Measurements from ENCODE around the gene CHCHD3. TPM values are rescaled to one million over a fixed set of nuclear protein-coding genes. Genes with fewer than 3 reads are reported as not detected.

The CHCHD3 gene
- total RNA-seq, 5 donors from 2014 or later (not counting 1 experiment from before 2014, with no cell fraction given), result 25.6 to 33.7 (median 30.3) TPM

DNA sequence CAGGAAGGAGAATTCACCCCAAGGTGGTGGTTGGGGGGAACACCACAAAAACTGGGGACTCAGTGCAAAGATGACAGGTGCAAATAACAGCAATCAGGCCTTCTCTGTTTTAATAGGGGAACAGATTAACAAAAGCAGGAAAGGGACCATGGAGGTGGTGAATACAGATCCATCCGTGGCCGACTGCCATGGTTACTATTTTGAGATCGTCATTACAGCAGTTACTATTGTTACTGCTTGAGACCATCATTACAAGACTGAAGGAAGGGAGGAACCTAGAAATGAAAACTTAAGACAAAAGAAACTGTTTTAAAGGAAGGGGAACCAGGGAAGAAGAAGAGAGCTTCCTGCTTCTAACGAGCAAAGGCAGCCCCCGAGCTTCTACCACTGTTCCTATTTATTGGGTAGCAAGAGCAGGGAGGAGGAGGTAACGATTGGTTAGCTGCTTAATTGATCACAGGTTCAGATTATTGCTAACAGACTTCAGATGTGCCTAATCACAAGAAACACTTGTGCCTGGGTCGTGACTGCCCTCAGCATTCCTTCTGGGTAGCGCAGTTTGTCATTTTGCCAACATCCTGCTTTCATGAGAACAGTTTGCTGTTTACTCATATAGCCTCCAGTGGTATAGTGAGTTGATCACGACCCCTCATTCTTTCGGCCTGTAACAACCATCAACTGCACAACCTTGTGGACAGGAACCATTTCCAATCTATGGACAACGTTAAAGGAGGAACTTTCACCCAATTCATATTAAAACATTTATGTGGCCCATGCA is 216.3 kb downstream of the CHCHD3 start:
- H3K4me3 ChIP-seq (ENCODE audit: control insufficient read depth in 1 of 2, extremely low read depth in 1 of 2, low read length in 1 of 2), result no peak overlapping the region
- no peaks in the 10 kb centered on the region for H3K4me1 ChIP-seq (ENCODE audit: control insufficient read depth in 1 of 2, extremely low read depth in 1 of 2, insufficient read depth in 2 of 2, low read length in 2 of 2)
- peaks cover 0 to 4% of the 10 kb centered on the region in 2 donors for H3K36me3 ChIP-seq (ENCODE audit: control insufficient read depth in 2 of 2, extremely low read depth in 1 of 2, insufficient read depth in 1 of 2, low read length in 1 of 2)
- POLR2A ChIA-PET, result no interaction called here
- CTCF ChIA-PET, result no interaction called here
- 100% methylated on average over 5 of the region's 11 CpGs for WGBS (ENCODE audit: insufficient coverage)
- Mint-ChIP-seq H3K4me3 (no peak overlapping the region), H3K27me3 (no peaks in the 10 kb centered on the region), H3K36me3 (peaks cover 44% of the 10 kb centered on the region), H3K27ac (no peak overlapping the region), H3K4me1 (peaks cover 2 to 12% (median 7%) of the 10 kb centered on the region in 3 donors), H3K9me3 (peaks cover 3 to 8% (median 7%) of the 10 kb centered on the region in 3 donors)
- no peak for DNase-seq
- no peak for ATAC-seq (replicated peaks in 1 of 4)
- H3K27me3 ChIP-seq (replicated peaks in 1 of 2; ENCODE audit: control insufficient read depth in 2 of 2, extremely low read depth in 1 of 2, insufficient read depth in 2 of 2, low read length in 1 of 2), result no peaks in the 10 kb centered on the region
- no peak overlapping the region for H3K27ac ChIP-seq (ENCODE audit: low read length)
- no peaks in the 10 kb centered on the region for H3K9me3 ChIP-seq

DNA sequence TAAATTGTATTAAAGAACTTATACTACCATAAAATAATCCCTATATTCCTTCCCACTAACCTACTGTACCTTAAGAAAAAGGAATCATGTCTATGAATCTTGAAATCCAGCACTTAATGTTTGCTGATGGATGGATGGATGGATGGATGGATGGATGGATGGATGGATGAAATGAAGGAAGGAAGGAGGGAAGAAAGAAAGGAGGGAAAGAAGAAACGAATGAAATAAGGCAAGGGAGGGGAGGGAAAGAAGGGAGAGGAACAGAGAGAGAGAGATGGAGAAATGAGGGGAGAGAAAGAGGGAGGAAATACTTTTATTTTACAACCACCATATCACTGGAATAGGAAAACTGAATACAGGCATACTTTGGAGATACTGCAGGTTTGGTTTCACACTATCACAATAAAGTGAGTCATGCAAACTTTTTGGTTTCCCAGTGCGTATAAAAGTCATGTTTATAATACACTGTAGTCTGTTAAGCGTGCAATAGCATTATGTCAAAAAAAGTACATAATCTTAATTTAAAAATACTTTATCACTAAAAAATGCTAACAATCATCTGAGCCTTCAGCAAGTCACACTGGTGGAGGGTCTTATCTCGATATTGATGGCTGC is 219.8 kb downstream of the CHCHD3 start:
- Mint-ChIP-seq H3K9me3 (peaks cover 3 to 8% (median 7%) of the 10 kb centered on the region in 3 donors), H3K36me3 (peaks cover 49% of the 10 kb centered on the region), H3K4me3 (no peak overlapping the region), H3K27me3 (no peaks in the 10 kb centered on the region), H3K27ac (no peak overlapping the region), H3K4me1 (peaks cover 2 to 9% (median 8%) of the 10 kb centered on the region in 3 donors)
- ChIA-PET POLR2A (no interaction called here), CTCF (no interaction called here)
- no peak for DNase-seq
- Histone ChIP-seq H3K36me3 (ENCODE audit: control insufficient read depth in 2 of 2, extremely low read depth in 1 of 2, insufficient read depth in 1 of 2, low read length in 1 of 2) (peaks cover 0 to 4% of the 10 kb centered on the region in 2 donors), H3K27me3 (replicated peaks in 1 of 2; ENCODE audit: control insufficient read depth in 2 of 2, extremely low read depth in 1 of 2, insufficient read depth in 2 of 2, low read length in 1 of 2) (no peaks in the 10 kb centered on the region), H3K9me3 (no peaks in the 10 kb centered on the region), H3K4me3 (ENCODE audit: control insufficient read depth in 1 of 2, extremely low read depth in 1 of 2, low read length in 1 of 2) (no peak overlapping the region), H3K27ac (ENCODE audit: low read length) (no peak overlapping the region), H3K4me1 (ENCODE audit: control insufficient read depth in 1 of 2, extremely low read depth in 1 of 2, insufficient read depth in 2 of 2, low read length in 2 of 2) (no peaks in the 10 kb centered on the region)
- no CpG with 5 or more reads among the region's 4 CpGs for WGBS (ENCODE audit: insufficient coverage)
- no peak for ATAC-seq (replicated peaks in 1 of 4)

DNA sequence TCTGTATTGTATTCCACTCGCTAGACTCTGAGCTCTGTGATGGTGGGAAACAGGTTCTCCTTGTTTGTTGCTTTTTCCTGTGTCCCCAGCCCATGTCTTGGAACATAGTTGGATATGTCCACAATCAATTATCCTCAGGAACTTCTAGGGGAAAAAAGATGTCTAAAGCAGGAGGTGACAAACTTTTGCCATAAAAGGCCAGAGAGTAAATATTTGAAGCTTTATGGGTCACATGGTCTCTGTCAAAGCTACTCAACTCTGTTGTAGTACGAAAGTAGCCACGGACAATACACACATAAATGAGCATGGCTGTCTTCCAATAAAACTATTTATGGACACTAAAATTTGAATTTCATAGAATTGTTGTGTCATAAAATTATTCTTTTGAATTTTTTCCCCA is 220.5 kb downstream of the CHCHD3 start:
- H3K27me3 ChIP-seq (replicated peaks in 1 of 2; ENCODE audit: control insufficient read depth in 2 of 2, extremely low read depth in 1 of 2, insufficient read depth in 2 of 2, low read length in 1 of 2), result no peaks in the 10 kb centered on the region
- no peak overlapping the region for H3K4me3 ChIP-seq (ENCODE audit: control insufficient read depth in 1 of 2, extremely low read depth in 1 of 2, low read length in 1 of 2)
- H3K4me3 Mint-ChIP-seq, result no peak overlapping the region
- no peaks in the 10 kb centered on the region for H3K4me1 ChIP-seq (ENCODE audit: control insufficient read depth in 1 of 2, extremely low read depth in 1 of 2, insufficient read depth in 2 of 2, low read length in 2 of 2)
- peaks cover 43% of the 10 kb centered on the region for H3K36me3 Mint-ChIP-seq
- H3K9me3 ChIP-seq, result no peaks in the 10 kb centered on the region
- no peaks in the 10 kb centered on the region for H3K27me3 Mint-ChIP-seq
- DNase-seq (no peak), ATAC-seq (replicated peaks in 1 of 4) (no peak)
- H3K4me1 Mint-ChIP-seq, result peaks cover 2 to 9% (median 8%) of the 10 kb centered on the region in 3 donors
- WGBS (ENCODE audit: insufficient coverage), result no CpG with 5 or more reads among the region's 3 CpGs
- ChIA-PET POLR2A (no interaction called here), CTCF (no interaction called here)
- H3K9me3 Mint-ChIP-seq, result peaks cover 3 to 8% (median 7%) of the 10 kb centered on the region in 3 donors
- H3K36me3 ChIP-seq (ENCODE audit: control insufficient read depth in 2 of 2, extremely low read depth in 1 of 2, insufficient read depth in 1 of 2, low read length in 1 of 2), result peaks cover 0 to 4% of the 10 kb centered on the region in 2 donors
- no peak overlapping the region for H3K27ac Mint-ChIP-seq
- no peak overlapping the region for H3K27ac ChIP-seq (ENCODE audit: low read length)

DNA sequence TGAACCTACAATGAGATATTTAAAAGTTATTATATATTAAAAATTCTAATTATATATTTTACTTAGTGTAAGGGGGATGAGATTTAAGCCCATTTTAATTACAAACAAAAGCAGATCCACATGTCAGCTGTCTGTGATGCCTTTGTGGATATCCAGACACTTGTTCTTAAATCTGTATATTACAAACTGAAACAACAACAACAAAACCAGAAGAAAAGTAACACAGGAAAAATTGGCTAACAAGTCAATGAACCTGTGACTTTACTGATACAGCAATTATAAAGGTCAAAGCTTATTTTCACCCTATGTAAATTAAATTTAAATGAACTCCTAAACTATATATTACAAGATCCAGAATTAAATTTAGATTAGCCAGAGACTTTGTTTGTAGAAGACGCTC is 222.7 kb downstream of the CHCHD3 start:
- ChIA-PET CTCF (no interaction called here), POLR2A (no interaction called here)
- H3K27me3 ChIP-seq (replicated peaks in 1 of 2; ENCODE audit: control insufficient read depth in 2 of 2, extremely low read depth in 1 of 2, insufficient read depth in 2 of 2, low read length in 1 of 2), result no peaks in the 10 kb centered on the region
- H3K9me3 Mint-ChIP-seq, result peaks cover 0 to 7% (median 6%) of the 10 kb centered on the region in 3 donors
- H3K4me1 ChIP-seq (ENCODE audit: control insufficient read depth in 1 of 2, extremely low read depth in 1 of 2, insufficient read depth in 2 of 2, low read length in 2 of 2), result no peaks in the 10 kb centered on the region
- no peaks in the 10 kb centered on the region for H3K27me3 Mint-ChIP-seq
- no peak overlapping the region for H3K27ac Mint-ChIP-seq
- H3K4me3 Mint-ChIP-seq, result no peak overlapping the region
- no peak overlapping the region for H3K4me3 ChIP-seq (ENCODE audit: control insufficient read depth in 1 of 2, extremely low read depth in 1 of 2, low read length in 1 of 2)
- no peak for ATAC-seq (replicated peaks in 1 of 4)
- no peaks in the 10 kb centered on the region for H3K36me3 ChIP-seq (ENCODE audit: control insufficient read depth in 2 of 2, extremely low read depth in 1 of 2, insufficient read depth in 1 of 2, low read length in 1 of 2)
- peaks cover 2 to 11% (median 5%) of the 10 kb centered on the region in 3 donors for H3K4me1 Mint-ChIP-seq
- H3K36me3 Mint-ChIP-seq, result peaks cover 32% of the 10 kb centered on the region
- no peaks in the 10 kb centered on the region for H3K9me3 ChIP-seq
- no peak overlapping the region for H3K27ac ChIP-seq (ENCODE audit: low read length)
- no peak for DNase-seq
- WGBS (ENCODE audit: insufficient coverage), result no CpG with 5 or more reads among the region's 1 CpG

DNA sequence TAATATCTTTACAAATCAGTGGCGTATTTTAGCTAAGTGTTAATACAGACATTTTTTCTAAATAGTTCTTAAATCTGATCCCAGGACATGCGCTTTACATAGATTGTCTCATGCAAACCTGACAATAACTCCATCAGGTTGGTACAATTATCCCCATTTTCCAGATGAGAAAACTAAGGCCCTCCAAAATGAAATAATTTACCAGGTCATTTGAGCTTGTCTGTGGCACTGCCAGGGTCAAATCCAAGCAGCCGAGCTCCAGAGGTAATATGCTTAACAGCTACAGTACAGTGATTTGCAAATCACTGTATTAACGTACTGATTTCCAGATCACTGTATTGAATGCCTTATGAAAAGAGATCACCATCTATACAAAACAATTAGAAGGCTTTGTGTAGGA is 223.1 kb downstream of the CHCHD3 start:
- H3K4me1 ChIP-seq (ENCODE audit: control insufficient read depth in 1 of 2, extremely low read depth in 1 of 2, insufficient read depth in 2 of 2, low read length in 2 of 2), result no peaks in the 10 kb centered on the region
- H3K9me3 ChIP-seq, result no peaks in the 10 kb centered on the region
- no peaks in the 10 kb centered on the region for H3K36me3 ChIP-seq (ENCODE audit: control insufficient read depth in 2 of 2, extremely low read depth in 1 of 2, insufficient read depth in 1 of 2, low read length in 1 of 2)
- peaks cover 0 to 3% (median 2%) of the 10 kb centered on the region in 3 donors for H3K9me3 Mint-ChIP-seq
- no peak overlapping the region for H3K4me3 Mint-ChIP-seq
- ChIA-PET POLR2A (no interaction called here), CTCF (no interaction called here)
- no peak for ATAC-seq (replicated peaks in 1 of 4)
- H3K27ac Mint-ChIP-seq, result no peak overlapping the region
- H3K4me1 Mint-ChIP-seq, result peaks cover 0 to 10% (median 5%) of the 10 kb centered on the region in 3 donors
- H3K36me3 Mint-ChIP-seq, result peaks cover 28% of the 10 kb centered on the region
- no peak overlapping the region for H3K4me3 ChIP-seq (ENCODE audit: control insufficient read depth in 1 of 2, extremely low read depth in 1 of 2, low read length in 1 of 2)
- H3K27me3 ChIP-seq (replicated peaks in 1 of 2; ENCODE audit: control insufficient read depth in 2 of 2, extremely low read depth in 1 of 2, insufficient read depth in 2 of 2, low read length in 1 of 2), result no peaks in the 10 kb centered on the region
- no peaks in the 10 kb centered on the region for H3K27me3 Mint-ChIP-seq
- WGBS (ENCODE audit: insufficient coverage), result 100% methylated on average over 1 of the region's 4 CpGs
- DNase-seq, result no peak
- no peak overlapping the region for H3K27ac ChIP-seq (ENCODE audit: low read length)

DNA sequence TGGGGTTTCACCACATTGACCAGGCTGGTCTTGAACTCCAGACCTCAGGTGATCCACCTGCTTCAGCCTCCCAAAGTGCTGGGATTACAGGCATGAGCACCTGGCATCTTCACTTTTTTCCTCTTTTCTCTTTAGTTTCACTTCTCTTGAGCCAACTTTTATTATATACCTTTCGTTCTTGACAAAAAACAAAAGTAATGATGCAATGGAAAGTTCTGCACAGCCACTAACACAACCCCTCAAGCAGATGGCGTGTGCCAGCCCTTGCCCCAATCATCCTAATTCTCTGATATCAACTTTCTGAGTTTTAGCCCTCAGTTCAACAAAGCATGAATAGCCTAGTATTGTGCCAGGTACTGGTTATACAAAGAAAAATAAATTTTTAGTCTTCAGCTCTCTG is 223.6 kb downstream of the CHCHD3 start:
- Histone ChIP-seq H3K4me1 (ENCODE audit: control insufficient read depth in 1 of 2, extremely low read depth in 1 of 2, insufficient read depth in 2 of 2, low read length in 2 of 2) (no peaks in the 10 kb centered on the region), H3K27ac (ENCODE audit: low read length) (no peak overlapping the region), H3K9me3 (no peaks in the 10 kb centered on the region), H3K27me3 (replicated peaks in 1 of 2; ENCODE audit: control insufficient read depth in 2 of 2, extremely low read depth in 1 of 2, insufficient read depth in 2 of 2, low read length in 1 of 2) (no peaks in the 10 kb centered on the region), H3K36me3 (ENCODE audit: control insufficient read depth in 2 of 2, extremely low read depth in 1 of 2, insufficient read depth in 1 of 2, low read length in 1 of 2) (no peaks in the 10 kb centered on the region), H3K4me3 (ENCODE audit: control insufficient read depth in 1 of 2, extremely low read depth in 1 of 2, low read length in 1 of 2) (no peak overlapping the region)
- Mint-ChIP-seq H3K4me3 (no peak overlapping the region), H3K27me3 (no peaks in the 10 kb centered on the region), H3K4me1 (peaks cover 0 to 10% (median 5%) of the 10 kb centered on the region in 3 donors), H3K9me3 (no peaks in the 10 kb centered on the region), H3K36me3 (peaks cover 32% of the 10 kb centered on the region), H3K27ac (no peak overlapping the region)
- ATAC-seq (replicated peaks in 1 of 4) (no peak), DNase-seq (no peak)
- CTCF ChIA-PET, result no interaction called here
- 100% methylated on average over 1 of the region's 2 CpGs for WGBS (ENCODE audit: insufficient coverage)
- POLR2A ChIA-PET, result no interaction called here

Measured in T-cell (primary cell).